Parietal lobe (tissue), 1 donor: ENCODE measurements around the gene CA4. TPM values are rescaled to one million over a fixed set of nuclear protein-coding genes. Genes with fewer than 3 reads are reported as not detected.

Source experiments
- total RNA-seq: library from RNA; depleted of rRNA; stranded (reverse); fragments of >200 nt; gene quantifications from one replicate; pipeline ENCODE4 v1.2.3, GENCODE V29; 2014

Gene CA4
- total RNA-seq: not detected

GRCh38 chr17:60149691-60150582, at the start of gene CA4:
Gene CA4, plus strand, starts transcription at chr17:60149973. Its CDS starts 62 bp downstream, at chr17:60150035.

Other genes with a start within 250 kb of the CA4 start
- gene RNFT1, start 185.2 kb upstream of the CA4 start, total RNA-seq: 25.4 TPM
- 28.5 TPM for gene HEATR6, start 71.1 kb upstream of the CA4 start, total RNA-seq
- 115 TPM for gene USP32, start 242.2 kb downstream of the CA4 start, total RNA-seq